Vagina (tissue), 2 donors: ENCODE data around the gene MST1R. TPM values are rescaled to one million over a fixed set of nuclear protein-coding genes. Genes with fewer than 3 reads are reported as not detected.
A peak's percentile ranks its signal among the peaks of the same experiment; 100 is the strongest.
"Not testable (repeated sequence)": the region's sequence is repeated elsewhere in the genome, so short reads cannot be mapped to it uniquely, and the experiment has no call there.

Source experiments
- DNase-seq, 2 donors: peaks; one replicate each; pipeline ENCODE4 v3.0.0-alpha.2; 2017; ENCODE audit errors: extremely low spot score in 2 of 2
- H3K27ac ChIP-seq: fragments of 200-600 bp; sonication (generic); one replicate; pipeline ENCODE4 v1.5.1; 2019
- H3K27me3 ChIP-seq: fragments of 200-600 bp; sonication (generic); one replicate; pipeline ENCODE4 v1.5.1; 2019
- H3K36me3 ChIP-seq, 2 donors: fragments of 200-600 bp; sonication (generic); one replicate each; pipeline ENCODE4 v1.5.1; 2017 to 2019
- H3K4me1 ChIP-seq: fragments of 200-600 bp; sonication (generic); one replicate; pipeline ENCODE4 v1.5.1; 2019
- H3K4me3 ChIP-seq, 2 donors: fragments of 200-600 bp; sonication (generic); 1 replicate in 1 of 2; 2 replicates in 1 of 2; pipeline ENCODE4 v1.5.1; 2016 to 2019
- H3K9me3 ChIP-seq: fragments of 200-600 bp; sonication (generic); one replicate; pipeline ENCODE4 v1.5.1; 2019
- CTCF ChIP-seq, 3 experiments: fragments of 450-650 bp in 2 of 3; fragments of 200-600 bp in 1 of 3; sonication (generic) in 1 of 3; IDR thresholded peaks; one replicate each; pipeline ENCODE4 v1.5.1; 2017 to 2019; ENCODE audit warnings: antibody characterized with exemption in 3 of 3, mild to moderate bottlenecking in 2 of 3, moderate library complexity in 2 of 3
- POLR2A ChIP-seq, 2 donors: fragments of 450-650 bp; IDR thresholded peaks; one replicate each; pipeline ENCODE4 v1.6.1; 2017; ENCODE audit warnings: antibody characterized with exemption in 2 of 2, mild to moderate bottlenecking in 2 of 2, moderate library complexity in 2 of 2
- POLR2AphosphoS5 ChIP-seq, 2 donors: sonication (generic); formaldehyde crosslinking; IDR thresholded peaks; one replicate each; pipeline ENCODE4 v1.9.0; 2017; ENCODE audit warnings: antibody characterized with exemption in 2 of 2, mild to moderate bottlenecking in 2 of 2, low read depth in 1 of 2; ENCODE audit not compliant: insufficient read depth in 1 of 2
- intact Hi-C: fragments of 100-400 bp; cut with DNase I; formaldehyde crosslinking; loops from one replicate; pipeline ENCODE4 v1.15.1; 2023
- total RNA-seq: library from RNA; depleted of rRNA; stranded (reverse); fragments of >200 nt; gene quantifications from one replicate; pipeline ENCODE4 v1.2.3, GENCODE V29; 2016

Gene MST1R
- total RNA-seq, 1 donor from 2014 or later, result 38.1 TPM

DNA sequence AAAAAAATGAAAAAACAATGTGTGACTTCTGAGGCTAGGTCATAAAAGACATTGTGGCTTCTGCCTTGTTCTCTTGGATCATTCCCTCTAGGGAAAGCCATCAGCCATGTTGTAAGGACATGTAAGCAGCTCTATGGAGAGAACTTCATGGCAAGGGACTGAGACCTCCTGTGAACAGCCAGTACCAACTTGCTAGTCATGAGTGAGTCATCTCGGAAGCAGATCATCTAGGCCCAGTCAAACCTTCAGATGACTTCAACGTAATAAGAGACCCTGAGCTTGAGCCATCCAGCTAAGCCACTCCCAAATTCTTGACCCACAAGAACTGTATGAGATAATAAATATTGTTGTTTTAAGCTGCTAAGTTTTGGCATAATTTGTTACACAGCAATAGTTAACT is 21.0 kb upstream of the MST1R start:
- no peaks in the 10 kb centered on the region for H3K27me3 ChIP-seq
- H3K27ac ChIP-seq, result no peak overlapping the region
- H3K4me3 ChIP-seq, result no peak overlapping the region
- DNase-seq, result no peak
- H3K4me1 ChIP-seq, result peaks cover 14% of the 10 kb centered on the region
- intact Hi-C loops, result no loop called here
- H3K9me3 ChIP-seq, result no peaks in the 10 kb centered on the region
- TF ChIP-seq POLR2AphosphoS5 (IDR thresholded peaks at IDR 0.05; ENCODE audit: insufficient read depth in 1 of 2, low read depth in 1 of 2), result no peak
- no peak for TF ChIP-seq POLR2A (IDR thresholded peaks at IDR 0.05)
- TF ChIP-seq CTCF (IDR thresholded peaks at IDR 0.05), result no peak
- no peaks in the 10 kb centered on the region for H3K36me3 ChIP-seq

DNA sequence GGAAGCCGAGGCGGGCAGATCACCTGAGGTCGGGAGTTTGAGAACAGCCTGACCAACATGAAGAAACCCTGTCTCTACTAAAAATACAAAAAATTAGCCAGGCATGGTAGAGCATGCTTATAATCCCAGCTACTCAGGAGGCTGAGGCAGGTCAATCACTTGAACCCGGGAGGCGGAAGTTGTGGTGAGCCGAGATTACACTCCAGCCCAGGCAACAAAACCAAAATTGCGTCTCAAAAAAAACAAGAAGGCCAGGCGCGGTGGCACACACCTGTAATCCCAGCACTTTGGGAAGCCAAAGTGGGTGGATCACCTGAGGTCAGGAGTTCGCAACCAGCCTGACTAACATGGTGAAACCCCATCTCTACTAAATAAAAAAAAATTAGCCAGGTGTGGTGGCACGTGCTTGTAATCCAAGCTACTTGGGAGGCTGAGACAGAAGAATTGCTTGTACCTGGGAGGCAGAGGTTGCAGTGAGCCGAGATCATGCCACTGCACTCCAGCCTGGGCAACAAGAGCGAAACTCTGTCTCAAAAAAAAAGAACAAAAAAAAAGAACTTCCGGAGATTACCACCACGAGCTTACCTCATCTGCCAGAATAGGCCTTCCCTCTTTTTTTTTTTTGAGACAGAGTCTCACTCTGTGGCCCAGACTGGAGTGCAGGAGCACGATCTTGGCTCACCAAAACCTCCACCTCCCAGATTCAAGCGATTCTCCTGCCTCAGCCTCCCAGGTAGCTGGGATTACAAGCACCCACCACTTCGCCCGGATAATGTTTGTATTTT is 14.3 kb upstream of the MST1R start:
- H3K4me1 ChIP-seq, H3K27ac ChIP-seq, H3K4me3 ChIP-seq, intact Hi-C loops, H3K9me3 ChIP-seq, H3K27me3 ChIP-seq, H3K36me3 ChIP-seq, DNase-seq: not testable (repeated sequence)

DNA sequence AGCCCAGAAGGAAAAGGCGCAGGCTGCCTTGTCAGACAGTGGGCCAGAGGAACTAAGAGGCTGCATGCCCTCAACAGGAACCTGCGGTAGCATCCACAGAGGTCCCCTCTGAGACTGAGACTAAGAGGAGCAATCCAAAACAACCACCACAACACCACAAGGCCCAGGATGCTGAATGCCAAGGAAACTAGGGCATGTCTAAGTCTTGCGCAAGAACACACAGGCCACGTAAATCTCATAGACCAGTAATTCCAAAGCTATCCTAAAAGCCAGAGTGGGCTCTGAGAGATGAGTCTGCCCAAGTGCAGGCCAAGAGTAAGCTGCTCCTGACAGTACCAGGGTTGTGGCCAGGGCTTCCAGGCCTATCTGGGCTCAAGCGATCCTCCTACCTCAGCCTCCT is 13.0 kb upstream of the MST1R start:
- Histone ChIP-seq H3K36me3 (peaks cover 0 to 2% of the 10 kb centered on the region in 2 donors), H3K4me3 (no peak overlapping the region), H3K27ac (no peak overlapping the region), H3K9me3 (no peaks in the 10 kb centered on the region), H3K27me3 (no peaks in the 10 kb centered on the region), H3K4me1 (no peaks in the 10 kb centered on the region)
- DNase-seq, result no peak
- TF ChIP-seq POLR2A (IDR thresholded peaks at IDR 0.05) (no peak), CTCF (IDR thresholded peaks at IDR 0.05) (no peak), POLR2AphosphoS5 (IDR thresholded peaks at IDR 0.05; ENCODE audit: insufficient read depth in 1 of 2, low read depth in 1 of 2) (no peak)
- intact Hi-C loops, result no loop called here

- Histone ChIP-seq H3K27ac (no peak overlapping the region), H3K9me3 (no peaks in the 10 kb centered on the region), H3K27me3 (no peaks in the 10 kb centered on the region), H3K4me1 (no peaks in the 10 kb centered on the region), H3K36me3 (peaks cover 0 to 11% of the 10 kb centered on the region in 2 donors), H3K4me3 (no peak overlapping the region)
- TF ChIP-seq CTCF (IDR thresholded peaks at IDR 0.05) (no peak), POLR2AphosphoS5 (IDR thresholded peaks at IDR 0.05; ENCODE audit: insufficient read depth in 1 of 2, low read depth in 1 of 2) (peak in 1 of 2 donors; percentile 45), POLR2A (IDR thresholded peaks at IDR 0.05) (no peak)
- intact Hi-C loops, result no loop called here
- no peak for DNase-seq
These were observed 11.2 kb upstream of the MST1R start for GRCh38 chr3:49914906-49915305.

- no peak overlapping the region for H3K27ac ChIP-seq
- no peak for DNase-seq
- no peaks in the 10 kb centered on the region for H3K4me1 ChIP-seq
- no peaks in the 10 kb centered on the region for H3K27me3 ChIP-seq
- no peaks in the 10 kb centered on the region for H3K9me3 ChIP-seq
- intact Hi-C loops, result no loop called here
- peaks cover 0 to 17% of the 10 kb centered on the region in 2 donors for H3K36me3 ChIP-seq
- no peak for TF ChIP-seq POLR2A (IDR thresholded peaks at IDR 0.05)
- TF ChIP-seq CTCF (IDR thresholded peaks at IDR 0.05), result no peak
- TF ChIP-seq POLR2AphosphoS5 (IDR thresholded peaks at IDR 0.05; ENCODE audit: insufficient read depth in 1 of 2, low read depth in 1 of 2), result no peak
- H3K4me3 ChIP-seq, result no peak overlapping the region
These were observed 9.2 kb upstream of the MST1R start for GRCh38 chr3:49912881-49913281.
